SKM-1 (cell line): ENCODE data around the gene TMX2.
"Not testable (repeated sequence)": the region's sequence is repeated elsewhere in the genome, so short reads cannot be mapped to it uniquely, and the experiment has no call there.

Source experiments
- DNase-seq: peaks from one replicate; lab custom pipeline; 2025; ENCODE audit not compliant: unreplicated experiment; lab: John Stamatoyannopoulos, UW

Gene TMX2, protein sequence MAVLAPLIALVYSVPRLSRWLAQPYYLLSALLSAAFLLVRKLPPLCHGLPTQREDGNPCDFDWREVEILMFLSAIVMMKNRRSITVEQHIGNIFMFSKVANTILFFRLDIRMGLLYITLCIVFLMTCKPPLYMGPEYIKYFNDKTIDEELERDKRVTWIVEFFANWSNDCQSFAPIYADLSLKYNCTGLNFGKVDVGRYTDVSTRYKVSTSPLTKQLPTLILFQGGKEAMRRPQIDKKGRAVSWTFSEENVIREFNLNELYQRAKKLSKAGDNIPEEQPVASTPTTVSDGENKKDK

DNA sequence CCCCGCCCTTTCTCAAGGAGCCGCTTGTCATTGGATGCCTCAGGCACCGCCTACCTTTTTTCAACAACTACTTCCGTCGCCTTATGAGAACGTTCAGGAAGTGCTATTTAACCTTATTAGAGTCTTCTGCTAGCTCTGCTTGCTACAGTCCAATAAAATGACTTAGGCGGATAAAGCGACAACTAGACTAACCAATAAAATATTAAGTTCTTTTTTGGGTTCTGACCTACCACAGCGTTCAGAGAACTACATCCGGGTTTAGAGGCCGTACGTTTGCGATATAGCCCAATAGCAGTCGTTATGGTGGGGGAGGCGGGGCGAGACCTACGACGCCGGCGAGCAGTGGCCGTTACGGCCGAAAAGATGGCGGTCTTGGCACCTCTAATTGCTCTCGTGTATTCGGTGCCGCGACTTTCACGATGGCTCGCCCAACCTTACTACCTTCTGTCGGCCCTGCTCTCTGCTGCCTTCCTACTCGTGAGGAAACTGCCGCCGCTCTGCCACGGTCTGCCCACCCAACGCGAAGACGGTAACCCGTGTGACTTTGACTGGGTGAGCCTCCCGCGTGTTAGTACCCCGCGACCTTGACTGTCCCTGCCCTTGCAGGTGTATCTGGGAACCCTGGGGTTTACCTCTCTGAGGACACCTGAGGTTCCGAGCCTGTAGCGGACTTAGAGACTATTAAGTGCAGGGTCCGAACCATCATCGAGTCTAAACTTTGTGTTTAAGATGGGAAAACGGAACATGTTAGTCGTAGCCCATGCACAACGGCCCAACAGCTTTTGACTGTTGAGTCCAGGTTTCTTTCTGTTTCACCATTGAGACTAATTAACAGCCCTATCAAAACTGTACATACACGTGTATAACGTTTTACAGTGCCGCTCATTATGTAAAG lies at the start of gene TMX2:
TSS of gene TMX2 (plus strand) at position 338 of the 895 bp plus-strand sequence. CDS start at position 364, 26 bp downstream.
- peak; percentile 99 for DNase-seq

DNA sequence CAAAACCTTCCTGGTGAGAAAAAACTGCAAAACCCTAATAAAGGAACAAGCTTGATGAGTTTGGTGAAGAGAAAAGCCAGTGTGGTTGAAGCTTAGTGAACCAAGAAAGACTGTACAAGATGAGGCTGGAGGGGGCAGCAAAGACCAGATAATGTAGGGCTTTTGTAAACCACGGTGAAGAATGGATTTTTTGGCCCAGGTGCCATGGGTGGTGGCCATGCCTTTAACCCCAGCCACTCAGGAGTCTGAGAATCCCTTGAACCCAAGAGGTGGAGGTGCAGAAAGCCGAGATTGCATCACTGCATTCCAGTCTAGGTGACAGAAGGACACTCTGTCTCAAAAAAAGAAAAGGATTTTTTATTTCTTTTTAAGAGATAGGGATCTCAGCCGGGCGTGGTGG lies 49.5 kb upstream of the TMX2 start:
- no peak for DNase-seq

DNA sequence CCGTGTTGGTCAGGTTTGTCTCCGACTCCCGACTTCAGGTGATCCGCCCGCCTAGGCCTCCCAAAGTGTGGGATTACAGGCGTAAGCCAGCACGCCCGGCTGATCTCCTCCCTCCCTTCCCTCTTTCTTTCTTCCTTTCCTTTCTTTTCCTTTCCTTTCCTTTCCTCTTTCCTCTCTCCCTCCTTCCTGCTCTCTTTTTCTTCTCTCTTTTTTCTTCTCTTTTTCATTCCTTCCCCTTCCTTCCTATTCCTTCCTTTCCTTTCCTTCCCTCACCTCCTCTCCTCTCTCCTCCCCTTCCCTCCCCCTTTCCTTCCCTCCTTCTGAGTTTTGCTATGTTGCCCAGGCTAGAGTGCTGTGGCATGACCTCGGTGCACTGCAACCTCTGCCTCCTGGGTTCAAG lies 48.4 kb upstream of the TMX2 start:
- DNase-seq = no peak

DNA sequence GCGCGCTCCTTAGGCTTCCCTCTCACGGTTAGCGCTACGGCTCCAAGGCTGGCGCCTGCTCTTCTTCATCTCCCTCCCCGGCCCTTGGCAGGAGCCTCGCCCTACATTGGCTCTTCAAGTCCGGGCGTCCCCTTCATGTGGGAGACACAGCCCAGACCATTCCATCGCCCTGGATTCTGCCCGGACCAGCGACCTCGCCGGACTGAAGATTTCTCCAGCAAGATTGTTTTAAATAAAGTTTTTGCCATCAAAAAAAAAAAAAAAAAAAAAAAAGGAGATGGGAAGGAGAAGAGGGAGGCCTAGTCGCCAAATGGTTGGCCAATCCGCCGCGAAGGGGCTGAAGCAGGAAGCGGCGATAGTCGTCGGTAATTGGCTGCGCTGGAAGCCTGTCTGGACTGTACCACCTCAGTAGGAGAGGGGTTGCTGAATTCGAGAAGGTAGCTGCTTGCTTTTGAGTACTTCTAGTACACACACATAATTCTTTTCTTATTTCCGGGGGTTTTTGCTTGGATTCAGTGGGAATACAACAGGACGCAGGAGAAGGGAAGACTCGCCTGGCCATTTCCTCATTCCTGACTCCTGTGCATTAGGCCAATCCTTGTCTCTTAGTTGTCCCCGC lies 45.2 kb upstream of the TMX2 start:
- DNase-seq = peak; percentile 97

DNA sequence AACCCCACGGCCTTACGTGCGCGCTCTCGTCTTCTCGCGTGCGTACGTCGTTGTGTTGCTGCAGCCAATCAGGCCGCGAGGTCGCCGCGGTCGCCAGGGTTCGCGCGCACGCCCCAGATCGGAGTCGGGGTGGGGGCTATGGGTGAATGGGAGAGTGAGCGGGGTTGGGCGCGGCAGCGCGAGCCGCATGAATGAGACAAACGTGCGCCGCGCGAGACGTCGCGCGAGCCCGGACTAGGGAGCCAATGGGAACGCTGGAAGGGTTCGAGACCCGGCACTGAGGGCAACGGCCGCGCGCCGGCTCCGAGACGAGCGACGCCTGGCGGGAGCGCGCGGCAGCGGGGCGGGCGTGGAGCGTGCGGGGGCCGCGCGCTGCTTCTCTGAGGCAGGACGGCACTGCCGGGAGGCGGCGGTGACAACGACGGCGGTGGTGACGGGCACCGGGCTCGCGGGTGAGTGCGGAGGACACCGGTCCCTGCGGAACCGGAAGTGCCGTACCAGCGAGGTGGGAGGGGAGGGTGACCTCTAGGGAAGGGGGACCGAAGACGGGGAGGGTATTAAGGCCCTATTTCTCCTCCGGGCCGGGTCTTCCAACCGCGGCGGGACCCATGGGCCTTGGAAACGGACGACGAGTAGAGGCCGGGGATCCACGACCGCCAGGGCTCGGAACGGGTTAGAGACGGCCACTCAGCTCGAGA lies 44.5 kb upstream of the TMX2 start, which contains the start of gene ZDHHC5:
TSS of gene ZDHHC5 (plus strand) at position 379 of the 698 bp plus-strand sequence. CDS start 4,977 bp downstream, outside the sequence.
- peak; percentile 97 for DNase-seq

DNA sequence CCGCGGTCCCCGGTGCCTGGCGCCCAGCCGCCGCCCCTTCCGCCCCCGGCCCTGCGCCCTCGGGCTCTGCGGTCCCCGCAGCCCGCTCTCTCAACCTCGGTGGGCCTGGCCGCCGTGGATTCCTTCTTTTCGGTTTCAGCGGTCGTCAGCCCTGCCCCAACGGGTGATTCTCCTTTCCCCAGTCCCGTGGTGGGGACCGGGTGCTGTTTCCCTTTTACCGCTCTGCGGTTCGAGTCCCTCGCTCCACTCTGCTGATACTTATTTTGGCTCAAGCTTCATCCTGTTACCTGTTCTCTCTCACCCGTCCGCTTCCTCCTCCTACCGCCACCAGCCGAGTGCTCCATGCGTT lies 44.0 kb upstream of the TMX2 start:
- peak; percentile 14 for DNase-seq

DNA sequence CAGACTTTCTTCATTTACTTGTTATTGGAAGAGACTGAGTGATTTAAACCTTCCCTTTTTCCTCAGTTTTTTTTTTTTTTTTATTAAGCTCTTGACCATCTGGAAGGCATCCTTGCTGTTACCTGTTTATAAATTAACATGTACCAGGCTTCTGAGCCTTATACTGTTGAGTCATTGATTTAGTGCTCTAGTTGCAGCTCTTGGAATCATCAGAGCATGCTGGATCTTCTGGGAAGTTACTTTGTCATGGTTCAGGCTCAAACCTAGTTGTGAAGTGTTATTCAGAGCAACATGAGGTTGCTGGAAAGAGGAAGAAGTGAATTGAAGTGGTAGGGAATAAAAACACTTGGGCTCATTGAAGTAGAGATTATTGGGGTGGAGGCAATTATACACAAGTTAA lies 38.1 kb upstream of the TMX2 start:
- no peak for DNase-seq

DNA sequence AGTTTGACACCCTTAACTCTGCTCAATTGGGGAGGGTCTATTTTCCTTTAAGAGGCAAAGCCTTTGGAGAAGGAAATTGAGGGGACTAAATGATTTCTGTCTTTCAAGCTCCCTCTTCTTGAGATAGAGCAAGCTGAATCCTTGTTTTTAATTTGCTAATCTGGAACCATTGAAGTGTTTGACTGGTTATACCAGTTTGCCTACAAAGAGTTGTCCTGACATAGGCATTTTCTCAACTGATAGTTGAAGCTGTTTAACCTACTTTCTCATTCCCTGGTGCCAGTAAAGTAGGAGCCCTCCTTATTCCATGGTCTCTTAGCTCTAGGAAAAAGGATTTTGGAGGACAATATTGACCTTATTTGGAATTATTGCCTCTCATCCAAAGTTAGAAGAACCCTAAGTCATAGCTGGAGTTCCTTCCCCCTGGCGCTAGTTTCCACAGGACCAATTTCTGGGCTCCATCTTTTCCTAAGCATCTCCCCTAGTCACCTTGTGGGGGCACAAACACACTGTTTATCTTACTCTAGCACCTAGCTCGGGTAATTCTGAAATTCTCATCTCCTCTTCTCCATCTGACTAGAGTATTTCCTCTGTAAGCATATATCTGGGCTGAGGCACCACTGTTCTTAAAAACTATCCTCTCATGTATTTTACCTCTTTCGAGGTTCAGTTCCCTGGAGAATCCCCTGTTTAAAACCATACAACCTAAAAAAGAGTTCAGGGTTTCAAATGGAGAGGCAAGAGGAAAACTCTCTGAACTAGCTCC lies 37.0 kb upstream of the TMX2 start:
- DNase-seq = no peak

DNA sequence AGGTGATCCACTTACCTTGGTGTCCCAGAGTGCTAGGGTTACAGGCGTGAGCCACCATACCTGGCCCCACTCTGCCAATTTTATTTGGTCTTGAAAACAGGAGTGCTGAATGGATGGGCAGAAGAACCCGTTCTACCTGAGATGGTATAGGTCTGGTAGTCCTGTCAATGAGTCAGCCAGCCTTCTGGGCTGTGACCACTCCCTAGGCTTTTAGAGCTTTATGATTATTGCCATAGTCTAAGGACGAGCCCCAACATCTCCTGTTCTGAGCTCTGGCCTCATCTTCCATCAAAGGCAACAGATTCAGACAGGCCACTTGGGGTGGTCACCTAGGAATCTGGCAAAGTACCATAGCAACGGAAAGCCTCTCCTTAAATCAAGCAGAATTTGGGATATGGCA lies 33.0 kb upstream of the TMX2 start:
- DNase-seq = no peak

DNA sequence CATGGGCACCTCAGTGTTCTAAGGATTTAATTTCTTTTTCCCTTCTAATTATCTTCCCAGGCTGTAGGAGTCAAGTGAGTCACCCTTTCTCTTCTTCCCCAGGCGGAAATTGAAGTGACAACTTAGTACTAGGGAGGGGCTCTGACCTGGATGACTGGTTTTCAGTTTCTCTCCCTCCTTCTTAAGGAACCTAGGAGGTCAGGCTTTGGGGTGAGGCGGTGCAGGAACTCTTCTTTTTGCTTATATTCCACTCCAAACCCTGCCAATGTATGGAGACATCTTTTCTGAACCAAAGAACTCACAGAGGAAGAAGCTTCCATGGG lies 31.9 kb upstream of the TMX2 start:
- no peak for DNase-seq

DNA sequence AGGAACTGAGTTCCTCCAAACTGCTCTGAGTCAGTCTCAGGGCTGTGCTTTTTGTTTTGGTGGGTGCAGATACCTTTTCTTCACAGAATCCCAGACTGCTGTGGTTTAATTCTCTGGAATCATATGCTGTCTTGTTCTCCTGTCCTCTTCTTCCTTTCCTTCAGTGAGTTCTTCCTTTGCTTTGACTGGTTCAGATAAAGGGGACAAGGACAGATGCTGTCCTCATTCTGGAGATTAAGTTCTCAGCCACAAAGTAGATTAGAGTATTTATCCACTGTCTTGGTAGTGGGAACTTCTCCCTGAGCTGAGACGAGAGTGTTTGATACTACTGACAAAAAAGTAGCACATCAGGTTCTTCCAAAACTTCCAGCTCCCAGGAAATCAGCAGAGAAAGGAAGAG lies 31.2 kb upstream of the TMX2 start:
- no peak for DNase-seq

DNA sequence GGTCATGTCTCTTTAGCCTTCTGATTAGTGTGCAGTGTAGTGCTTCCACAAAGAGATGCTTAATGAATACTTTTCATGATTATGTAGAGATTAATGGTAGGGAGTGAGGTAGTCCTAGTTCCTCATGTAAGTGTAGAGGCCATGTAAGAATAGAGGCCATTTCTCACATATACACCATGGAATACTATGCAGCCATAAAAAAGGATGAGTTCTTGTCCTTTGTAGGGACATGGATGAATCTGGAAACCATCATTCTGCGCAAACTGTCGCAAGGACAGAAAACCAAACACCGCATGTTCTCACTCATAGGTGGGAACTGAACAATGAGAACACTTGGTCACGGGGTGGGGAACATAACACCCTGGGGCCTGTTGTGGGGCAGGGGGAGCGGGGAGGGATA lies 21.9 kb upstream of the TMX2 start:
- DNase-seq = not testable (repeated sequence)

DNA sequence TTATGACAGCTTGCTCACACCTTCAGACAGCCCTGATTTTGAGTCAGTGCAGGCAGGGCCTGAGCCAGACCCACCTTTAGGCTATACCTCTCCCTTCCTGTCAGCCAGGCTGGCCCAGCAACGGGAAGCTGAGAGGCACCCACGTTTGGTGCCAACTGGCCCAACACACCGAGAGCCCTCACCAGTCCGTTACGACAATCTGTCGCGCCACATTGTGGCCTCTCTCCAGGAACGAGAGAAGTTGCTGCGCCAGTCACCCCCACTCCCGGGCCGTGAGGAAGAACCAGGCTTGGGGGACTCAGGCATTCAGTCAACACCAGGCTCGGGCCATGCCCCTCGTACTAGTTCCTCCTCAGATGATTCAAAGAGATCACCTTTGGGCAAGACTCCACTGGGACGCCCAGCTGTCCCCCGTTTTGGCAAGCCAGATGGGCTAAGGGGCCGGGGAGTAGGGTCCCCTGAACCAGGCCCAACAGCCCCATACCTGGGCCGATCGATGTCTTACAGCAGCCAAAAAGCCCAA lies 13.5 kb upstream of the TMX2 start:
- no peak for DNase-seq

DNA sequence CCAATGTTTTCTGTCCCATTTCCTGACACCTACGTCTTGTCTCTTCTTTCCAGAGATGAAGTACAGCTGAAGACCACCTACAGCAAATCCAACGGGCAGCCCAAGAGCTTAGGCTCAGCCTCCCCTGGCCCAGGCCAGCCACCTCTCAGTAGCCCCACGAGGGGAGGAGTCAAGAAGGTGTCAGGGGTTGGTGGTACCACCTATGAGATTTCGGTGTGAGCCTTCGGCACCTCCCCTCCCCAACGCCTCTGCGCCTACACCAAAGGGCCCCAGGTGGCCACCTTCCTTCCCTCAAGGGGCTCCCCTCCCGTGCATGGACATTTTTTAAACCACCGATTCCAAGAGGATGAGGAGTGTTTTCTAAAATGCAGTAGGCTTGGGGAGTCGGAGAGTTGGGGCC lies 12.6 kb upstream of the TMX2 start:
- DNase-seq = no peak

DNA sequence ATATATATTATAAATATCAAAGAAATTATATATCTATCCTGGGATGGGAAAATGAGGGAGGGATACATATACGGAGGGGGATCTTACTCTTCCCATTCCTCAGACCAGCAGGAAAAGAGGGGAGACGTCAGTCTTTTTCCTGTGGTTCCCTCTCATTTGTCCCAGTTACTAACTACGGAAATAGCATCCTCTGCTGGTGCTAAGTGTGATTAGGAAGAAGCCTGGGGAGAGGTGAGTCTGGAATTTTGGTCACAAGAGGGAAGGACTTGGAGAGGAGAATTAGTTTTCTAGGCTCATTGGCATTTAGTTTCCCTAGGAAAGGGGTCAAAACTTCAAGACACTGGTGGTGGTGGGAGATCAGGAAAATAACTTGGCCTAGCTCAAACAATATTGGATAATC lies 12.0 kb upstream of the TMX2 start:
- DNase-seq = no peak

DNA sequence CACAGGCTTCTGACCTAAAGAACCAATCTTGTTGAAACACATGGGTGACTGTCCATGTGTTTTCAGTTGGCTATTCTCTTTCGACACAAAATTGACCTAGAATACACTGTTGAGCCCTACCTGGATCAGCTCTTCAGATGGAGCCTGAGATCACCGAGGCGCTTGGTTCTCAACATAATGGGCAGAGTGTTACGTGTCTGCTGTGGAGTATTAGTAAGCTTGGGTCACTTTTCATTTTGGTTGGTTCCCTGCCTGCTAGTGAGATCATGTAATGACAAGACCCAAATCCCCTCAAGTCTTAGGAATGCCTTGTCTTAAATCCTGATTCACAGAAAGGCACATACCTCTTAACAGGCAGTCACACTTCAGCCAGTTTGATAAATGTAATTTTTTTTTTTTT lies 9.1 kb upstream of the TMX2 start:
- no peak for DNase-seq

DNA sequence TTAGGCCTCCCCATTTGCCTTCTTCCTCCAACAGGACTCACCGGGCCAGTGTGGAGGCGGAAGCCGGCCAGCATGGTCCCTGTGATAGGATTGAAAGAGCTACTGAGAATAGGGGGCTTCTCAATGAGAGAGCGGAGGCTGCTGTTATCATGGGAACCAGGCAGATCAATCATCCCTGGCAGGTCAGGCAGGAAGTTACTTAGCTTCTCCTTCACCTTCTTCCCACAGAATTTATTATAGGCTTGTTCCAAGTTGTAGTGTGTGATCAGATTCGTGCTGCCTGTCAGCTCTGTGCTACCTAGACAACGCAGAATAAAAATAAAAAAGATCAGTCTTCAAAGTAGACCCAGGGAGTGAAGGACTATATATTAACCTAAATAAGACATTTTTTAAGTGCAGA lies 7.5 kb upstream of the TMX2 start:
- DNase-seq = no peak

DNA sequence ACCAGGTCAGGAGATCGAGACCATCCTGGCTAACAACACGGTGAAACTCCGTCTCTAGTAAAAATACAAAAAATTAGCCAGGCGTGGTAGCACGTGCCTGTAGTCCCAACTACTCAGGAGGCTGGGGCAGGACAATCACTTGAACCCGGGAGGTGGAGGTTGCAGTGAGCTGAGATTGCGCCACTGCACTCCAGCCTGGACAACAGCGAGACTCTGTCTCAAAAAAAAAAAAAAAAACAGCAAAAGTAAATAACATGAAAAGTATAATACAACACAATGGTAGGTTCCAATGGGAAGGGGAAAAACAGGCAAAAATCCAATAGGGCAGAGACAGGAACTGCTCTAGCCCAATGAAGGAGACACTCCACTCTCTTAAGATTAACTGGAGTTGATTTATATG lies 7.0 kb upstream of the TMX2 start:
- not testable (repeated sequence) for DNase-seq

DNA sequence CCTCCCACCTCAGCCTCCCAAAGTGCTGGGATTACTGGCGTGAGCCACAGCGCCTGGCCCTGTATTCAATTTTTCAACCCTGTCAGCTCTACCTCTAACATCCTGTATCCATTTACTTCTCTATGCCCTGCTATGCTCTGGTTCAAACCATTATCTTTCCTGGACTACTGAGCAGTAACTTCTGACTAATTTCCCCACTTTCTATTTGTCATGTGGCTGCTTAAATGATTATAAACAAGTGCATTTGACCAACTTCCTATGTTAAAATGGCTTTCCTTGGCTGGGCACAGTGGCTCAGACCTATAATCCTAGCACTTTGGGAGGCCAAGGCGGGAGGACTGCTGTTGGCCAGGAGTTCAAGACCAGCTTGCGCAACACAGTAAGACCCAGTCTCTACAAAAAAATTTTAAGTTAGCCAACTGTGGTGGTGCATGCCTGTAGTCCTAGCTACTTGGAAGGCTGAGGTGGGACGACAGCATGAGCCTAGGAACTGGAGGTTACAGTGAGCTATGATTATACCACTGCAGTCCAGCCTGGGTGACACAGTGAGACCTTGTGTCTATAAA lies 2.5 kb upstream of the TMX2 start:
- DNase-seq = no peak
